VCaP (cell line): ENCODE results near the gene NR6A1.

Experiments
- H3K27ac ChIP-seq: fragments of 450-650 bp; 2 replicates; pipeline ENCODE4 v1.5.1; 2017
- CTCF ChIP-seq: fragments of 450-650 bp; conservative IDR thresholded peaks from 2 replicates; pipeline ENCODE4 v1.5.1; 2017; ENCODE audit warnings: mild to moderate bottlenecking, moderate library complexity

Gene NR6A1

GRCh38 chr9:124498040-124498439, 273.1 kb downstream of the NR6A1 start:
- no peak for TF ChIP-seq CTCF
- no peak overlapping the region for H3K27ac ChIP-seq

- TF ChIP-seq CTCF: no peak
- H3K27ac ChIP-seq: no peak overlapping the region
Observed at GRCh38 chr9:124497441-124497840, 273.7 kb downstream of the NR6A1 start.

- TF ChIP-seq CTCF: no peak
- no peak overlapping the region for H3K27ac ChIP-seq
Observed at GRCh38 chr9:124496463-124496862, 274.6 kb downstream of the NR6A1 start.

GRCh38 chr9:124496075-124496449, 275.0 kb downstream of the NR6A1 start:
- no peak for TF ChIP-seq CTCF
- no peak overlapping the region for H3K27ac ChIP-seq

- H3K27ac ChIP-seq: no peak overlapping the region
Observed at GRCh38 chr9:124495126-124496074, 275.7 kb downstream of the NR6A1 start.

GRCh38 chr9:124493794-124494479, 277.2 kb downstream of the NR6A1 start:
- TF ChIP-seq CTCF: no peak

More at GRCh38 chr9:124495126-124496074, 275.7 kb downstream of the NR6A1 start:
- TF ChIP-seq CTCF: no peak

GRCh38 chr9:124493218-124493617, 277.9 kb downstream of the NR6A1 start:
- no peak for TF ChIP-seq CTCF
- H3K27ac ChIP-seq: no peak overlapping the region

More at GRCh38 chr9:124493794-124494479, 277.2 kb downstream of the NR6A1 start:
- H3K27ac ChIP-seq: no peak overlapping the region
